GM21423 (cell line): Measurements from ENCODE around the gene EIF6.

Experiments
- ATAC-seq: cut with Tn5 transposase; IDR thresholded peaks from one replicate; pipeline ENCODE4 v1.9.1; 2021; ENCODE audit warnings: mild to moderate bottlenecking, moderate library complexity; ENCODE audit not compliant: unreplicated experiment

EIF6 gene

GRCh38 chr20:35281506-35282101 lies 3.0 kb downstream of the EIF6 start:
- no peak for ATAC-seq

GRCh38 chr20:35280523-35280922 lies 4.0 kb downstream of the EIF6 start:
- no peak for ATAC-seq

GRCh38 chr20:35279533-35280174 lies 4.9 kb downstream of the EIF6 start:
- ATAC-seq: no peak

- ATAC-seq: no peak
Measured at GRCh38 chr20:35279040-35279439, 5.5 kb downstream of the EIF6 start.

GRCh38 chr20:35277531-35278395 lies 6.8 kb downstream of the EIF6 start, which contains the start of gene MMP24OS:
MMP24OS (minus strand) TSS chr20:35278122; CDS start chr20:35277929, 193 bp downstream.
- ATAC-seq: peak; percentile 79

GRCh38 chr20:35277127-35277526 lies 7.4 kb downstream of the EIF6 start:
- ATAC-seq: no peak

GRCh38 chr20:35276408-35276807 lies 8.2 kb downstream of the EIF6 start:
- ATAC-seq: no peak

GRCh38 chr20:35275741-35276251 lies 8.8 kb downstream of the EIF6 start:
- ATAC-seq: no peak

GRCh38 chr20:35274172-35275092 lies 10.1 kb downstream of the EIF6 start:
- ATAC-seq: no peak

- no peak for ATAC-seq
Measured at GRCh38 chr20:35273449-35274171, 11.0 kb downstream of the EIF6 start.

GRCh38 chr20:35271904-35272303 lies 12.7 kb downstream of the EIF6 start:
- no peak for ATAC-seq

GRCh38 chr20:35271073-35271882 lies 13.3 kb downstream of the EIF6 start:
- ATAC-seq: no peak

GRCh38 chr20:35270021-35270902 lies 14.3 kb downstream of the EIF6 start:
- ATAC-seq: no peak

GRCh38 chr20:35269055-35269781 lies 15.4 kb downstream of the EIF6 start:
- no peak for ATAC-seq

- ATAC-seq: no peak
Measured at GRCh38 chr20:35267092-35267491, 17.5 kb downstream of the EIF6 start.

GRCh38 chr20:35264755-35265154 lies 19.8 kb downstream of the EIF6 start:
- no peak for ATAC-seq
